ENCODE data around the gene GGTLC1. TPM values are rescaled to one million over a fixed set of nuclear protein-coding genes. Genes with fewer than 3 reads are reported as not detected.

The GGTLC1 gene
- not detected in 2 replicates for total RNA-seq (2021; fragmentation: NEBNext Ultra II Directional; extraction: Animal tissue kit (Norgen Biotek cat#: 25700))
- polyA plus RNA-seq (2011; rRNA removed), result not detected in 2 replicates
- not detected for polyA plus RNA-seq (2011; cell fraction: cytosol; rRNA removed)
- polyA plus RNA-seq (2011; cell fraction: nucleus; rRNA removed), result not detected
- not detected in 4 replicates for polyA plus RNA-seq (2012, experiment 1 of 2)
- polyA plus RNA-seq (2012, experiment 2 of 2), result not detected
- polyA plus RNA-seq (2013, experiment 1 of 2), result not detected
- not detected for polyA plus RNA-seq (2013, experiment 2 of 2)
- polyA minus RNA-seq (2011; rRNA and poly(A)+ RNA removed), result not detected in 2 replicates
- polyA minus RNA-seq (2011; cell fraction: cytosol; rRNA and poly(A)+ RNA removed), result not detected
- polyA minus RNA-seq (2011; cell fraction: nucleus; rRNA and poly(A)+ RNA removed), result not detected
- long read RNA-seq, experiment 1, result 0 reads
- long read RNA-seq, experiment 2, result 0 reads

- H3K9me3 ChIP-seq (ENCODE audit: insufficient read depth in 2 of 2, low read depth in 1 of 2, low read length in 1 of 2), result peaks cover 0 to 1% of the 10 kb centered on the region in 2 experiments; a peak in 1 of 4 replicates
- no peak within 1 kb of the TSS for H2AFZ ChIP-seq (ENCODE audit: low read length)
- no peak within 1 kb of the TSS for H4K5ac ChIP-seq (ENCODE audit: insufficient read length, low read depth, low read length)
- no peak within 1 kb of the TSS for H2BK12ac ChIP-seq (ENCODE audit: low read depth, low read length)
- H3K56ac ChIP-seq (replicated peaks; ENCODE audit: insufficient read length, low read depth, low read length), result no peak within 1 kb of the TSS
- no peak within 1 kb of the TSS for H3K23ac ChIP-seq (ENCODE audit: insufficient read length)
- no peak within 1 kb of the TSS for H3K9ac ChIP-seq (replicated peaks in 1 of 4; ENCODE audit: extremely low read depth in 1 of 4, low read depth in 3 of 4, low read length in 3 of 4)
- FAIRE-seq (no peak), DNase-seq (ENCODE audit: low read depth in 1 of 2, low spot score in 2 of 2) (no peak)
- H2BK120ac ChIP-seq (replicated peaks; ENCODE audit: low read depth, low read length), result no peak within 1 kb of the TSS
- H3K4ac ChIP-seq (replicated peaks; ENCODE audit: insufficient read length, low read depth, low read length), result no peak within 1 kb of the TSS
- H3K27me3 ChIP-seq (replicated peaks in 1 of 4; ENCODE audit: control insufficient read depth in 3 of 4, extremely low read depth in 1 of 4, insufficient read depth in 3 of 4, low read length in 3 of 4), result no peaks in the 10 kb centered on the region
- no peaks in the 10 kb centered on the region for H3K36me3 ChIP-seq (ENCODE audit: control insufficient read depth in 2 of 4, insufficient read depth in 4 of 4, low read length in 3 of 4)
- no peak within 1 kb of the TSS for H4K91ac ChIP-seq (replicated peaks; ENCODE audit: insufficient read length, low read length)
- H3K27ac ChIP-seq (ENCODE audit: low read depth, low read length), result no peak within 1 kb of the TSS
- no peaks in the 10 kb centered on the region for H3K23me2 ChIP-seq (ENCODE audit: low read depth, low read length)
- no peak within 1 kb of the TSS for H2BK20ac ChIP-seq (ENCODE audit: low read length)
- WGBS, 2 experiments (ENCODE audit: extremely low coverage in 1 of 2, insufficient coverage in 1 of 2, insufficient read length in 1 of 2, insufficient replicate concordance in 2 of 2, low coverage in 1 of 2, low lambda C conversion rate in 2 of 2, missing lambda C conversion rate in 1 of 2), result 97% methylated on average over 23 of the region's 26 CpGs; no CpG with 5 or more reads in 1 of the 2 experiments
- no peak within 1 kb of the TSS for H3K4me3 ChIP-seq (ENCODE audit: extremely low read depth in 1 of 4, insufficient read depth in 2 of 4, low read depth in 3 of 4, low read length in 4 of 4)
- H2AK5ac ChIP-seq (ENCODE audit: low read depth, low read length), result no peak within 1 kb of the TSS
- H4K20me1 ChIP-seq (replicated peaks in 1 of 2; ENCODE audit: control insufficient read depth in 1 of 2, insufficient read depth in 2 of 2, low read length in 2 of 2), result no peaks in the 10 kb centered on the region
- no peak within 1 kb of the TSS for H3K4me2 ChIP-seq (ENCODE audit: insufficient read depth in 1 of 2, low read depth in 2 of 2, low read length in 2 of 2)
- no peak within 1 kb of the TSS for H2BK5ac ChIP-seq (ENCODE audit: low read depth, low read length)
- H3K18ac ChIP-seq (ENCODE audit: extremely low read depth, low read length), result no peak within 1 kb of the TSS
- no peak within 1 kb of the TSS for H3K14ac ChIP-seq (ENCODE audit: insufficient read length)
- ChIA-PET CTCF (ENCODE audit: partially characterized antibody) (interaction anchor here (1.0 kb wide), 1 partner anchor 8 kb away, joined by 3 read pairs; no protein-coding TSS in a partner anchor), POLR2A (ENCODE audit: partially characterized antibody) (no interaction called here)
- no peaks in the 10 kb centered on the region for H3K79me1 ChIP-seq (ENCODE audit: low read depth, low read length)
- no peaks in the 10 kb centered on the region for H3K79me2 ChIP-seq (ENCODE audit: control insufficient read depth in 1 of 2, insufficient read depth in 2 of 2, low read length in 2 of 2)
- H4K8ac ChIP-seq (ENCODE audit: extremely low read depth, insufficient read depth, low read length), result no peak within 1 kb of the TSS; the same call in 1 of the 2 replicates
- H2BK15ac ChIP-seq (ENCODE audit: low read length), result no peak within 1 kb of the TSS
- H3K4me1 ChIP-seq (replicated peaks in 1 of 4; ENCODE audit: control insufficient read depth in 3 of 4, insufficient read depth in 4 of 4, low read length in 3 of 4), result no peaks in the 10 kb centered on the region
- TF ChIP-seq SIN3A (conservative IDR thresholded peaks at IDR 0.05 in 1 of 2, IDR thresholded peaks at IDR 0.05 in 1 of 2; ENCODE audit: low read depth in 1 of 2, low read length in 2 of 2) (no peak), JUND (IDR thresholded peaks at IDR 0.05; ENCODE audit: low read length) (no peak)
Measured at GRCh38 chr20:23988561-23988960, at the start of gene GGTLC1. Gene GGTLC1 (minus strand): TSS chr20:23988779. CDS start chr20:23986611, 2,168 bp downstream.

Data from H1 (cell line).